Measurements from ENCODE around the gene CHMP2A.

DNA sequence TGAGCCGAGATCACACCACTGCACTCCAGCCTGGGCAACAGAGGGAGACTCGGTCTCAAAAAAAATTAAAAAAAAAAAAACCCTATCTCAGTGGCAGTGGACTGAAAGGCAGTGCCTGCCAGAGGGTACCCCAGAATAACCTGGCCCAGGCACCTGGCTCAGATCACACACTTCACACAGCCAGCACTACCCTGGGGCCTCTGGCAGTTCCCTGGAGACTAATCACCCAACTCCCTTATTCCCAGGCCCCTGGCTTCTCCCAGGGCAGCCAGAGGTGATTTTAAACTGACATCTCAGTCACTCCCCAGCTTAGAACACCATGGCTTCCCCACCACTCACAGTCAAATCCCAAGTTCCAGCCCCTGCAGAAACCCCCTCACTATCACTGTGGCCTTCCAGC lies 39.6 kb downstream of the CHMP2A start:
- TF ChIP-seq, protein P1, sequence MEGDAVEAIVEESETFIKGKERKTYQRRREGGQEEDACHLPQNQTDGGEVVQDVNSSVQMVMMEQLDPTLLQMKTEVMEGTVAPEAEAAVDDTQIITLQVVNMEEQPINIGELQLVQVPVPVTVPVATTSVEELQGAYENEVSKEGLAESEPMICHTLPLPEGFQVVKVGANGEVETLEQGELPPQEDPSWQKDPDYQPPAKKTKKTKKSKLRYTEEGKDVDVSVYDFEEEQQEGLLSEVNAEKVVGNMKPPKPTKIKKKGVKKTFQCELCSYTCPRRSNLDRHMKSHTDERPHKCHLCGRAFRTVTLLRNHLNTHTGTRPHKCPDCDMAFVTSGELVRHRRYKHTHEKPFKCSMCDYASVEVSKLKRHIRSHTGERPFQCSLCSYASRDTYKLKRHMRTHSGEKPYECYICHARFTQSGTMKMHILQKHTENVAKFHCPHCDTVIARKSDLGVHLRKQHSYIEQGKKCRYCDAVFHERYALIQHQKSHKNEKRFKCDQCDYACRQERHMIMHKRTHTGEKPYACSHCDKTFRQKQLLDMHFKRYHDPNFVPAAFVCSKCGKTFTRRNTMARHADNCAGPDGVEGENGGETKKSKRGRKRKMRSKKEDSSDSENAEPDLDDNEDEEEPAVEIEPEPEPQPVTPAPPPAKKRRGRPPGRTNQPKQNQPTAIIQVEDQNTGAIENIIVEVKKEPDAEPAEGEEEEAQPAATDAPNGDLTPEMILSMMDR (conservative IDR thresholded peaks at IDR 0.05; ENCODE audit: low read depth in 2 of 2): no peak
- TF ChIP-seq POLR2AphosphoS5 (IDR thresholded peaks at IDR 0.05; ENCODE audit: low read depth) (no peak), EZH2 (IDR thresholded peaks at IDR 0.05; ENCODE audit: low read depth, unreplicated experiment) (no peak), NANOG (IDR thresholded peaks at IDR 0.05; ENCODE audit: borderline replicate concordance) (no peak), CREB1 (CRISPR knock-in tag; IDR thresholded peaks at IDR 0.05; ENCODE audit: low read depth) (no peak), ZNF331 (CRISPR knock-in tag; IDR thresholded peaks at IDR 0.05; ENCODE audit: low read depth) (no peak)
- TF ChIP-seq, protein P2, sequence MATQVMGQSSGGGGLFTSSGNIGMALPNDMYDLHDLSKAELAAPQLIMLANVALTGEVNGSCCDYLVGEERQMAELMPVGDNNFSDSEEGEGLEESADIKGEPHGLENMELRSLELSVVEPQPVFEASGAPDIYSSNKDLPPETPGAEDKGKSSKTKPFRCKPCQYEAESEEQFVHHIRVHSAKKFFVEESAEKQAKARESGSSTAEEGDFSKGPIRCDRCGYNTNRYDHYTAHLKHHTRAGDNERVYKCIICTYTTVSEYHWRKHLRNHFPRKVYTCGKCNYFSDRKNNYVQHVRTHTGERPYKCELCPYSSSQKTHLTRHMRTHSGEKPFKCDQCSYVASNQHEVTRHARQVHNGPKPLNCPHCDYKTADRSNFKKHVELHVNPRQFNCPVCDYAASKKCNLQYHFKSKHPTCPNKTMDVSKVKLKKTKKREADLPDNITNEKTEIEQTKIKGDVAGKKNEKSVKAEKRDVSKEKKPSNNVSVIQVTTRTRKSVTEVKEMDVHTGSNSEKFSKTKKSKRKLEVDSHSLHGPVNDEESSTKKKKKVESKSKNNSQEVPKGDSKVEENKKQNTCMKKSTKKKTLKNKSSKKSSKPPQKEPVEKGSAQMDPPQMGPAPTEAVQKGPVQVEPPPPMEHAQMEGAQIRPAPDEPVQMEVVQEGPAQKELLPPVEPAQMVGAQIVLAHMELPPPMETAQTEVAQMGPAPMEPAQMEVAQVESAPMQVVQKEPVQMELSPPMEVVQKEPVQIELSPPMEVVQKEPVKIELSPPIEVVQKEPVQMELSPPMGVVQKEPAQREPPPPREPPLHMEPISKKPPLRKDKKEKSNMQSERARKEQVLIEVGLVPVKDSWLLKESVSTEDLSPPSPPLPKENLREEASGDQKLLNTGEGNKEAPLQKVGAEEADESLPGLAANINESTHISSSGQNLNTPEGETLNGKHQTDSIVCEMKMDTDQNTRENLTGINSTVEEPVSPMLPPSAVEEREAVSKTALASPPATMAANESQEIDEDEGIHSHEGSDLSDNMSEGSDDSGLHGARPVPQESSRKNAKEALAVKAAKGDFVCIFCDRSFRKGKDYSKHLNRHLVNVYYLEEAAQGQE (IDR thresholded peaks at IDR 0.05; ENCODE audit: unreplicated experiment): no peak

Measured in GM23338 (cell line).